ENCODE results near the gene PRR3.

- no peak for TF ChIP-seq POLR2AphosphoS5 (IDR thresholded peaks at IDR 0.05; ENCODE audit: low read depth, low read length)
- TF ChIP-seq CTCF (IDR thresholded peaks at IDR 0.05) = no peak
- TF ChIP-seq TCF7L2 (IDR thresholded peaks at IDR 0.05; ENCODE audit: low read depth, low read length) = no peak
- no peak for TF ChIP-seq SIN3A (IDR thresholded peaks at IDR 0.05; ENCODE audit: borderline replicate concordance, insufficient read depth, low read depth, low read length)
Measured at GRCh38 chr6:30578051-30578450, 21.0 kb downstream of the PRR3 start.

All from Panc1 (cell line).